T-helper 2 cell (primary cell): Measurements from ENCODE around the gene SLC20A1.
"Not testable (repeated sequence)": the region's sequence is repeated elsewhere in the genome, so short reads cannot be mapped to it uniquely, and the experiment has no call there.

Source experiments
- DNase-seq, 5 experiments: peaks; one replicate each; pipeline versions ENCODE4 v3.0.0 to v3.0.0-alpha.2; 2012 to 2022

The SLC20A1 gene

DNA sequence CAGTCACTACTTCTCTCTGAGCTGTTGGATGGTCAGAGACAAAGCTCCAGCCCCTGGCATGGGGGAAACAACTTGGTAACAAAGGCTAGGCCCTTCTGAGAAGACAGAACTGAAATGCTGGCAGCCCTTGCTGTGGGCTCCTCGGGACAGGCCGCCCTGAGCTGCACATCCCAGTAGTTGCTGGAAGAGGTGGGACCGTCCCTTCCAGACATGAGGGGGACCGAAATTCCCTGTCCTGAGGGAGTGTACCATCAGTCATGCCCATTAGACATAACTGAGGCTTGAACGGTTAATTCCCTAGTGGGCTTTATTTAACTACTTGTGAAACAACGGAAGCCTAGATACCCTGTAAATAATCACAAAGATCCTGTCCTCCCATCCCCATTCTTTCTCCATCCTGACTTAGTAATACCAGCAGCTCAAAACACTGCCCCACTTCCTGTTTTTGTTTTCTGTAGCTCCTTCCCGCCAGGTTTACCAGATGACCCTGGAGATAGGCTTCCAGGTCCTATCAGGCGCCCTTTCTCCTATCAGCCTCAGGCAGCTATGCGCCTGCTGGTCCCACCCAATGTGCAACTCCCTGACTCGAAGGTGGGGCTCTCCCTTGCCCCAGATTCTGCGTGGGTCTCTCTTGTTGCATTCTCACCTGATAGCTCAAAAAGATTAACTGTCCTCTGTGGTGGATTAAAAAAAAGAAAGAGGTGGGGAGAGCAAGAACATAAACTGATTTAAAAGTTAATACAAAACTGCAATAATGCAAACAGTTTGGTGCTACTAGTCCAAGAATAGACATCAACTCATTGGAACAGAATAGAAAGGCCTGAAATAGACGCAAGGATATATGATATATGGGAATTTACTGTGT is 38.0 kb downstream of the SLC20A1 start:
- peak in 1 of 5 experiments; percentile 54 for DNase-seq

DNA sequence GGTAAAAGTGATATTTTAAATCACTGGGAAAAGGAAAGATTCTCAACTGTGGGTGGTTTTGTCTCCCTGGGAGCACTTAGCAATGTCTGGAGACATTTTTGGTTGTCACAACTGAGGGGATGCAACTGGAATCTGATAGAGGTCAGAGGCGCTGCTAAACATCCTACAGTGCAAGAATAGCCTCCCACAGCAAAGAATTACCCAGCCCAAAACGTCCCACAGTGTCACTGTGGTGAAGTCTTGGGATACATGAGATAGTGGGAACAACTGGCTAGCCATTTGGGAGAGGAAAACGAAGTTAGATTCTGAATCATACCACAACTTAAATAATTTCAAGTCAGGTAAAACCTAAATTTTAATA is 38.7 kb downstream of the SLC20A1 start:
- DNase-seq: no peak

DNA sequence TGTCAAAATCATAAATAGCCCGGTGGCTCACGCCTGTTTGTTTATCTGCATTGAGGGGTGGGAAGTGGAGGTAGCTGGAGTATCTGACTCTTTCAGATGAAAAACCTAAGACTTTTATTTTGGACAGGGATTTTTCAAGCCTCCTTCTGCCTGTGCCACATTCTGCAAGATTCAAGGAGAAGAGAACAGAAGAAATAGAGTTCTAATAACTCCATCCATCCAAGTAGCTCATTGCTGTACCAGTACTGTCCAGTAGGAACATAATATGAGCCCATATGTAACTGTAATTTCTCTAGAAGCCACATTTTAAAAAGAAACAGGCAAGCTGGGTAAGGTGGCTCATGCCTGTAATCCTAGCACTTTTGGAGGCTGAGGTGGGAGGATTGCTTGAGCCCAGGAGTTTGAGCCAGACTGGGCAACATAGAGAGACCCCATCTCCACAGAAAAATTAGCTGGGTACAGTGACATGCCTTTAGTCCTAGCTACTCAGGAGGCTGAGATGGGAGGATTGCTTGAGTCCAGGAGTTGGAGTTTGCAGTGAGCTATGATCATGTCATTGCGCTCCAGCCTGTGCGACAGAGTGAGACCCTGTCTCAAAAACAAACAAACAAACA is 39.6 kb downstream of the SLC20A1 start:
- DNase-seq: no peak

DNA sequence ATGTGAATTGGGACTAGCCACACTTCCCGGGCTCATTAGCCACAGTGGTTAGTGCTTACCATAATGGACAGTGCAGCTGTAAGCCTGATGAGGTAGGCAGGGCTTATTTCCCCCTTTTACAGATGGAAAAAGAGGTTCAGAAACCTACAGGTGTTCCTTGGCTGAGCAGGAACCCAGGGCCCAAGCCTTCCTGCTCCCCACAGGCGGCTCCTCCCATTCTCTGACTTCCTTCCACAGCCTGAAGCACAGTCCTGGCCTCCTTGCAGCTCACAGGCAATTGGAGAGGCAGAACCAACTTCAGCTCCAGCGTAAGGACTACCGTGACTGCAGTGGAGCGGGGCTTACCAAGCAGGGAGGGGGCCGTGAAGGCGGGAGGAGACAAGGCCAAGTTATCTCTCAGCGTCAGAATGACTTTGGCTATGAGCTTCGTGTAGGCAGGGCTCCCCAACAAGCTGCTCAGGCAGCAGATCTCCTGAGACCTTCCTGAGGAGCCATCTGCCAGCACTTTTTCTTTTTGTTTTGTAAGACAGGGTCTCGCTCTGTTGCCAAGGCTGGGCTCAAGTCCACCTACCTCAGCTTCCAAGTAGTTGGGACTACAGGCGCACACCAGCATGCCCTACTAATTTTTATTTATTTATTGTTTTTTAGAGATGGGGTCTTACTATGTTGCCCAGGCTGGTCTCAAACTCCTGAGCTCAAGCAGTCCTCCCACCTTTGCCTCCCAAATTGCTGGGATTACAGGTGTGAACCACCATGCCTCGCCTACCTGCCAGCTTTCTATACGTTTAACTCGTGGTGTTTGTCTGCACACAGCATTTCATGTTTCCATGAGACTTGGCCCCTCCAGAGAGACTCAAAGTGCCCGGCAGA is 40.8 kb downstream of the SLC20A1 start:
- no peak for DNase-seq

DNA sequence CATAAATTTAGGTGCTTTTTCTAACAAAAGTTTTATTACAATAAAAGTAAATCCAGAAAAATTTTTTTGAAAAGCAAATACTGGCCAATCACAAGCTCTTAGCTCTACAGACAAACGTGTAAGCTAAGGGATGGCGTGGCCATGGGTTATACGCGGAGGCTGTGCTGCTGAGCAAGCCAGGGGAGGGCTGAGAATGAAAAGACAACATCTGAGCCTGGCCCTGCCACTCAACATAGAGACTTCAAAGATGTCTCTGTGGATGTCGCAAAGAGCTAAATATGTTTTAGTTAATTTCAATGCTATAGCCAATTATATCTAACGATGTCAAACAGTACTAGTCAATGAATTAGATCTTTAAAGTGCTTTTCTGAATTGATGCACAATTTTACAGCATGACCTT is 41.8 kb downstream of the SLC20A1 start:
- no peak for DNase-seq

DNA sequence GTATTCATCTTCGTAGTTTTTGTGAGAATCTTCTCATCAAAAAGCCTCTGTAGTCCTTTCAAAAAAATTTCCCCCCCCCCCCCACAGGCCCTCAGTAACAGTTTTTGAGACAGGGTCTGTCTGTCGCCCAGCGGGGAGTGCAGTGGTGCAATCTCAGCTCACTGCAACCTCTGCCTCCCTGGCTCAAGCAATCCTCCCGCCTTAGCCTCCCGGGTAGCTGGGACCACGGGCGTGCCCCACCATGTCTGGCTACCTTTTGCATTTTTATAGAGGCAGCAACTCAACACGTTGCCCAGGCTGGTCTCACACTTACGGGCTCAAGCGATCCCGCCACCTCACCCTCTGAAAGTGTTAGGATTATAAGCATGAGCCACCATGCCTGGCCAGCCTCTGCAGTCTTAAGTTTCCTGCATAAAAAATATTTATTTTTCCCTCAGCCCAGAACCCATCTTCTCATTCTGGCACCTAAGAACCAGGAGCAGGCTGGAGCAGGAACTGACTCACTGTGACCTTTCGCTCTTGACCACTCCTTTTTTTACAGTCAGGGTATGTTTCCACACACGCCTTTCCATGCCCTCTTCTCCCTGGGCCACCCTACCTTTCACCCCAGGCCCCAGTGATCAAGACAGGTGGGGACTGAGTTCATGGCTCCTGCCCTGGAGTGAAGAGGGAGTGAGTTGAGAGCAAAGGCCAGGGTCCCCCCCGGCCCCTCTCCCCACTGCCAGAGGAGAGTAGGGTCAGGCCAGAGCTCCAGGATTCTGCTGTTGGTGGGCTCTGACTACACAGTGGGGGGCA is 42.5 kb downstream of the SLC20A1 start:
- no peak for DNase-seq

DNA sequence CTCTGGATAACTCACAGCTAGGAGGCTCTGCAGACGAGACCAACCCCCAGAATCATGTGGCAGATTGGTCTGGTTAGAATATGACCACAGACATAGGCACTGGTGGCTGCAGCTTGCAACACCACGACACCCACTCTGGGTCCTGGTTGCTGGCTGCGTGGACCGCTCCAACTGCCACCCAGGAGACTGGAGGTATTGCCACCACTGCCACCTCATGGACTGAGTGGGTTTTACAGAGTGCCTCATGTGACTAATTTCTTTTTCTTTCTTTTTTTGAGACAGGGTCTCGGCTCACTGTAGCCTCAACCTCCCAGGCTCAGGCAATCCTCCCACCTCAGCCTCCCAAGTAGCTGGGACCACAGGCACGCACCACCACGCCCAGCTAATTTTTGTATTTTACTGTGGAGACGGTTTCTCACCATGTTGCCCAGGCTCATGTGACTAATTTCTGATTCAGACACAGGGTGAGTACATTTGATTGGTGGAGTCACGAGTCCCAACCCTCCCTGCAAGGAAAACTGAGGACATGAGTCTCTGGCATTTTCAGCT is 45.2 kb downstream of the SLC20A1 start:
- peak in 4 of 5 experiments; percentile 43 to 85 (median 52) for DNase-seq

DNA sequence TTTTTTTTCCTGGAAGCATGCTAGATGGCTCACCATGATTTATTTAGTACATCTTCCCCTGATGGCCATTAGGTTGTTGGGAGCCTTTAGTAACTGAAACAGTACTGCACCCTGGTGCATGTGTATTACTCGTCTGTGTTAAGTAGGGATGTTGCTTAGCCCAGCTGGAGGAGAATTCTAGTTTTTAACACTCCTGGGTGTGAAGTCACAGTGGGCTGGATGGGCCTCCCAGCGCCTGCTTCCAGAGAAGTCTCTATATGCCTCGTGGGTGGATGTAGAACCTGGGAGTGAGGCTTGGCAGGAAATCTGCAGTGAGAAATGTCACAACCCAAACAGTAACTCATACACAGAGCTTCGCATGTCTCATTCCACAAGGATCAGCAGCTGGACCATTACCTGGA is 46.1 kb downstream of the SLC20A1 start:
- DNase-seq: no peak

DNA sequence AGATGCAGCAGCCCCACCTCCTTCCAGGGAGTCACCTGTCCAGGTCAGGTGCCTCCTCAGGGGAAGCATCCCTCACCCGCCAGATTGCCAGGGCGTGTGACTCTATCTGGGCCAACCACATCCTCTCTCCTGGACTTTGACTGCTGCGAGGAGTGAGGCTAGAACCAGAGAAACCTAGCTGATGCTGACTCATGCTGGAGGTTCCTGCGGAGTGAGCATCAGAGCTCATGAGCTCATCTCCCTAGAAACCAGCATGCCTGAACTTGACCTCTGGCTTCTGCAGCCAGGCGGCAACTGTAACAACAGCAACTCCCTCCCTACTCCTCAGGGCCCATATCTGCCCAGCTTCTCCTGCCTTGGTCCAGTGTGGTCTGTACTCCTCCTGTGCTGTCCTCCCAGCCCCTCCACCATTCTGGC is 46.8 kb downstream of the SLC20A1 start:
- peak in 3 of 5 experiments; percentile 12 to 93 (median 48) for DNase-seq

DNA sequence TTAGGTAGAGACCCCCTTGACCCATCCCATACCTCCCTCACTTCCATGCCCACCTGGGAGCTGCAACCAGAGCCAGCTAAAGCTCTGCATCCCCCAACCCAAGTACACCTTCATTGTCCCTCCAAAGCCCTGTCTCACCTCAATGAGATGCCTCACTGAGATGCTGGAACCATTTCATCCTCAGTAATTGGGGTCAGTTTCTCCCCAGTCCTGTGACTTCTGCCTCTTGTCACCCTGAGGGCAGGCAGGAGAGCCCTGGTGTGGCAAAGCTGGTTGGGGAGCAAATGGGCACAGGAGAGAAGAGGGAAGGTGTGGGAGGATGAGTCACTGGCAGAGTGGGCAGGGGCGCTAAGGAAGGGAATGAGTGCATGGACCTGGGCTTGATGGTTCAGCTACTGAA is 47.2 kb downstream of the SLC20A1 start:
- DNase-seq: peak in 1 of 5 experiments; percentile 30

DNA sequence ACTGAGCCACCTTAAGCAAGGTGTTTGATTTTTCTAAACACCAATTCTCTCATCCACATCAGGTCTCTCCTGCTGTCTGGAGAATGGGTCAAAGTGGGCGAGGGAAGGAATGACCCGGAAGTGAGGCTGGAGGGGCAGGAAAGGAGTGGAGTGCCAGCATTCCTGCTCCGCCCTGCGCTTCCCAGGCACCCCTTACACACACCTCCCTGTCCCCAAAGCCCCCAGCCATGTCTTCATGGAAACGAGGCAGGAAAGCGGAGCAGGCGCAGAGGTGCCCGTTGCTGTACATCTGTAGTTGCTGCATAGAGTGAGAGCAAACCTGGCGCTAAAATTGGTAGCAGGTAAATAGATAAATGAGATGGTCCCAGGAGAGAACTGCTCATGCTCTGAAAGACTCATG is 47.9 kb downstream of the SLC20A1 start:
- no peak for DNase-seq

DNA sequence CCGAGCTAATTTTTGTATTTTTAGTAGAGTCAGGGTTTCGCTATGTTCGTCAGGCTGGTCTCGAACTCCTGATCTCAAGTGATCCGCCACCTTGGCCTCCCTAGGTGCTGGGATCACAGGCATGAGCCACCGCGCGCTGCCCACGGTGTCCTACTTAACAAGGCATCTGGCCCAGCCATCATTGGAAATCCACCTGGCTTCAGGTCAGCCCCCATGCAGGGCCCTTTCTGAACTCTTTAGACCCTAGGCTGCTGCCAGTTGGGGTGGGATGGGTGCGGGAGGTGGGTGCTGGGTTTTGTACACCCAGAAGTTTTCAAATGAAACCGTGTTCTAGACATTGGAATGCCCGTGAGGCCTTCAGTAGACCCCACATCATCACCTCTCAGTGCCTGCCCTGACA is 48.4 kb downstream of the SLC20A1 start:
- no peak for DNase-seq

DNA sequence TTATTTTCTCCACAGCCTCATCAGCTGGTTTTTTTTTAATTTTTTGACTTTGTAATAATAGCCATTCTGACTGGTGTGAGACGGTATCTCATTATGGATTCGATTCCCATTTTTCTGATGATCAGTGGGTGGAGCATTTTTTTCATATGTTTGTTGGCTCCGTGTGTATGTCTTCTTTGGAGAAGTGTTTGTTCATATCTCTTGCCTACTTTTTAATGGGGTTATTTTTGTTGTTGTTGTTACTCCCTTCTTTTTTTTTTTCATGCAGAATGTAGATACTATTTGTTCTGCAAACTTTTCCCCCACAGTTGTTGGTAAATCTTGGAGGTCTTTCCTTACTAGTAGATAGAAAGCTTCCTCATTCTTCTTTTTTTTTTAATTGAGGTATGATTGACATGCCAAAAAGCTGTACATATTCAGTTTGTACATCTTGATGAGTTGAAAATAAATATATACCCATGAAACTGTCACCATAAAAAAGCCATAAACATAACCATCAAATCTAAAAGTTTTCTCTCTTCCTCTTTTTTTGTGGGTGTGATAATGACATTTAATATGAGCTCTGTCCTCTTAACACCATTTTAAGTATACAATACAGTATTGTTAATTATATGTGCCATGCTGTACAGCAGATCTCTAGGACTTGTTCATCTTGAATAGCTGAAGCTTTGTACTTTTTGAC is 53.2 kb downstream of the SLC20A1 start:
- DNase-seq: no peak

DNA sequence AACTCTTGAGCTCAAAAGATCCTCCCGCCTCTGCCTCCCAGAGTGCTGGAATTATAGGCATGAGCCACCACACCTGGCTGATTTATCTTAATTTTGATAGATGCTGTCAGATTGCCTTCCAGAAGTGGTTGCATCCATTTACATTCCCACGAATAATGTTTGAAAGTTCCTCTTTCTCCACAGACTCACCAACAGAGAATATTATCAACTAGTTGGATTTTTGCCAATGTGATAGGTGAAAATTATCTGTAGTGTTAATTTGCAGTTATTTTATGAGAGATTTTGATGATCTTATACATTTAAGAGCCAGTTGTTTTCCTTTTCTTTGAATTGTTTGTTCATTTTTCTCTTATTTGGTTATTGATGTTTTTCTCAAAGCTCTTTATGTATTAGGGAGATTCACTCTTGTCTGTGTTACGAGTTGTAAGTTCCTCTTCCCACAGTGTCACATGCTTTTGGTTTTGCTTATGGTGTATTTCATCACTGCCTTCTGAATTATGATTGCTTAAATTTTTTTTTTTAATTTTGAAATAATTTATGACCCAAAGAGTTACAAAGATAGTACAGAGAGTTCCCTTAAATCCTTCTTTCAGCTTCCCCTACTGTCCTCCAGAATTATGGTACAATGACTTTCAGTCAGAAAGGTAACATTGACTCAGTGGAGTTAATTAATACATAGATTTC is 54.4 kb downstream of the SLC20A1 start:
- DNase-seq: no peak

DNA sequence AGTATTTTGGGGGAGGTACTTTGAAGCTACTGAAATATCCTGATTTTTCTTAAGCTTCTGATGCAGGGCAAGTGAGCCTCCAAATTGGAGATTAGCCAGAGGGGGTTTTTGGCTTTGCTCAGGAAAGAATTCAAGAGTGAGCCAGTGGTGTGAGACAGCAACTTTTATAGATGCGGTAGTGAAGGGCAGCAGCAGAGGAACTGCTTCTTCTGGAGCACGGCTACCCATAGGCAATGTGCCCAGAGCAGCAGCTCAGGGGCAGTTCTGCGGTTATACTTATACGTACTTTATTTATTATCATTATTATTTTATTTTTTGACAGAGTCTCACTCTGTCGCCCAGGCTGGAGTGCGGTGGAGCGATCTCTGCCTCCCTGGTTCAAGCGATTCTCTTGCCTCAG is 55.3 kb downstream of the SLC20A1 start:
- no peak for DNase-seq

DNA sequence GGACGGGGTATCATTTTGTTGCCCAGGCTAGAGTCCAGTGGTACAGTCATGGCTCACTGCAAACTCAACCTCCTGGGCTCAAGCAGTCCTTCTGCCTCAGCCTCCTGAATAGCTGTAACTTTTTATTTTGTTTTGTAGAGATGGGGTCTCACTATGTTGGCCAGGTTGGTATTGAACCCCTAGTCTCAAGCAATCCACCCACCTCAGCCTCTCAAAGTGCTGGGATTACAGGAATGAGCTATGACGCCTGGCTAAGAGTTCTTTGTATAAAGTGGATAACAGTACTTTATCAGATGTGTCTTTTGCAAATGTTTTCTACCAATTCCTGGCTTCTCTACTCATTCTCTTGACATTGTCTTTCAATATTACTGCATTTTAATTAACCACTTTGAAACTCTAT is 57.9 kb downstream of the SLC20A1 start:
- no peak for DNase-seq

DNA sequence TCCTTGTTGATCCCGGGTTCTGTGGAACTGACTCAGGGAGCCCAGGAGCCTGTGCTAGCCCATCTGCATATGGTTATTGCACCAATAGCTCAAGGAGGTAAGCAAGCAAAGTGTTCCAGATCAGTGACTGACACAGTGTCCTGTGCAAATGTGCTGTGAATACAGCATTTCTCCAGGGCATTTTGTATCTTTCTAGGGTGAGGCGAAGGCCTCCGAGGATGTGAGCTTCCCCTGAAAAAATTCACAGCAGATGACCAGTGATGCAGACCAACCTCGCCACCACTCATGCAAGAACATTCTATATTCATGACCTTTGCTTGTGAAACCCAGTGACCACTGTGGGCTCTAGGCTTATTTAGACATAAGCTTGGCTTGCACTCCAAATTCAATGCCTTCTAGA is 59.8 kb downstream of the SLC20A1 start:
- no peak for DNase-seq

DNA sequence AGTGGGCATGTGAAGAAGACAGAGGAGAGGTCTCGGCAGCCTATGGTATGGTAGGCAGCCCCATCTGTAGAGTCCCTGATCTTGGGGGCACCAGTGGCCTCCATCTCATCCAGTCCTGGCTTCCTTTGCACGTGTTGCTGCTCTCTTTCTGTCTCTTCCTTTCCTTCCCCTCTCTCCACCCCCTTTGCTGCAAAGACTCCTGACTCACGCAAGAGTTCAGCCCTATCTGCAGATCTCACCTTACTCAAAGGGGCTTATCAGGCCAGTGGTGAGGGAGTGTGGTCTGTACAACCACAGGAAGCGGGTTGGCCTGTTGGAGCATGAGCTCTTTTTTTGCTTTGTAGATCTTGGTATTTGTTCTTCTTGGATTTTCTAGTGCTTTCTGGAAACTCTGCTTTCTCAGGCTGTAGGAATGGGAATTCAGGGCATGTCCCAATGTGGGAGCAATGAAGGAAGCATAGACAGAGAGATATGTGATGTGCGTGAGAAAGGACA is 60.5 kb downstream of the SLC20A1 start:
- DNase-seq: peak in 4 of 5 experiments; percentile 19 to 97 (median 48)

DNA sequence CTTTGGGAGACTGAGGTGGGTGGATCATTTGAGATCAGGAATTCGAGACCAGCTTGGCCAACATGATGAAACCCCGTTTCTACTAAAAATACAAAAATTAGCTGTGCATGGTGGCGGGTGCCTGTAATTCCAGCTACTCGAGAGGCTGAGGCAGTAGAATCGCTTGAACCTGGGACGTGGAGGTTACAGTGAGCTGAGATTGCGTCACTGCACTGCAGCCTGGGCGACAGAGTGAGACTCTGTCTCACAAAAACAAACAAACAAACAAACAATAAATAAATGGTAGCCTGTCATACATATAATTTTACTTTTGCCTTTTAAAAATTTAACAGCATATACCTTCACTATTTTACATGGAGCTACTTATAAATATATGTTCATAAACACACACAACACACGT is 61.2 kb downstream of the SLC20A1 start:
- DNase-seq: not testable (repeated sequence)

DNA sequence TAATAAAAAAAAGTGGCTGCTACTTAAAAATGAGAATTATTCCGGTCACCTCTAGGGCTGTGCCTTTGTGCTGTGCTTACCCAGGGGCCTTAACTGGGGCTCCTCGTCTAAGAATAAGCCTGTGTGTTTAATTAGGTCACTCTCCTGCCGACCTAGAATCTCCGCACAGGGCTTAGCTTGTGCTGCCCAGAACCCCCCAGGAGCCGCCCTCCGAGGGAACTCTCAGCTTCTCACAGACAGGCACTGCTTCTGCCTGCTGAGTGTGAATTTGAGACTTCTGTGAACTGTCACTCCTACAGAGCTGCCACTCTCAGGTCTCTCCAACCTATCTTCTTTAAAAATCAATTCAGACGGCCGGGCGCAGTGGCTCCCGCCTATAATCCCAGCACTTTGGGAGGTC is 63.2 kb downstream of the SLC20A1 start:
- no peak for DNase-seq

DNA sequence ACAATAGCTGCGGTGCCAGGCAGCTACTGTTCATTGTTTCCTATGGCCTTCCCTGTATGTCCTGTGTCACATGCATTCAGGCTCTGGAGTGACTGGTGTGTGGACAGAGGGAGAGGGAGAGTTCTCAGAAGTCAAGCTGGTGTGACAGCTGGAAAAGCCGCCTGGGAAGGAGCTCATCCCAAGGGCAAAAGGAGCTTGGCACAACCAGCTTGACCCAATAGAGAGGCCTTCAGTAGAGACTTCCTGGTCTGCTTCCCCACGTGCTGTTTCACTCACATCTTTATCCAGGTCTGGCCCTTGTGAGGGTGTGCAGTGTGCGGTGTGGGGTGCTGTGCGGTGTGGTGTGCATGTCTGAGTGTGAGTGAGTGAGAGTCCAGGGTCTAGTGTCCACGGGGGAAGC is 64.0 kb downstream of the SLC20A1 start:
- no peak for DNase-seq
